GM12878 (cell line): Measurements from ENCODE around the gene MOCOS. TPM values are rescaled to one million over a fixed set of nuclear protein-coding genes. Genes with fewer than 3 reads are reported as not detected.

Experiments
- ATAC-seq: fragments of 200-7000 bp; cut with Tn5 transposase; 3 replicates; pipeline ENCODE4 v1.9.1; 2020; ENCODE audit warnings: mild to moderate bottlenecking, moderate library complexity
- BruUV-seq: library from RNA; stranded (reverse); fragments of 400-500 nt; replicated peaks from 2 replicates; lab custom pipeline; 2021; lab: Mats Ljungman, UMichigan
- CTCF ChIA-PET: fragments of 300-600 bp; sonication (Branson Sonifier 250); formaldehyde crosslinking; extraction: SDS; loops from one replicate; lab custom pipeline; 2021; ENCODE audit warnings: inconsistent platforms; lab: Yijun Ruan, JAX
- POLR2A ChIA-PET: fragments of 350-600 bp; formaldehyde crosslinking; extraction: SDS; loops from one replicate; lab custom pipeline; 2021; ENCODE audit warnings: inconsistent platforms; lab: Charles Lee
- RAD21 ChIA-PET: fragments of 300-600 bp; sonication (Branson Sonifier 250); formaldehyde crosslinking; loops from one replicate; lab custom pipeline; 2023; ENCODE audit warnings: antibody characterized with exemption; ENCODE audit not compliant: unreplicated experiment; lab: Charles Lee
- SMC1A ChIA-PET: fragments of 300-600 bp; sonication (Branson Sonifier 250); formaldehyde crosslinking; loops from one replicate; lab custom pipeline; 2023; ENCODE audit not compliant: unreplicated experiment, uncharacterized antibody; lab: Charles Lee
- DNase-seq: peaks from one replicate; pipeline ENCODE4 v3.0.0-alpha.2; 2011; ENCODE audit warnings: low read depth, low spot score
- FAIRE-seq: peaks from 3 replicates; lab custom pipeline; 2011; peaks lifted over from hg19 to GRCh38; lab: Jason Lieb, UNC
- H2AFZ ChIP-seq: 2 replicates; pipeline ENCODE4 v1.6.0; 2011; ENCODE audit warnings: low read depth, low read length, control low read depth; ENCODE audit not compliant: control insufficient read depth
- H3K27ac ChIP-seq: 2 replicates; pipeline ENCODE4 v1.5.1; 2011; ENCODE audit warnings: control low read depth; ENCODE audit not compliant: control insufficient read depth, insufficient read depth
- H3K27me3 ChIP-seq, 2 experiments: replicated peaks in 1 of 2; 2 replicates each; pipeline versions ENCODE4 v1.6.0 to v1.6.1; 2011; ENCODE audit warnings: low read length in 1 of 2; ENCODE audit not compliant: control insufficient read depth in 2 of 2, insufficient read depth in 2 of 2
- H3K36me3 ChIP-seq, 2 experiments: 2 replicates each; pipeline ENCODE4 v1.5.1; 2011; ENCODE audit warnings: low read length in 1 of 2; ENCODE audit not compliant: control insufficient read depth in 2 of 2, insufficient read depth in 2 of 2
- H3K4me1 ChIP-seq: 2 replicates; pipeline ENCODE4 v1.6.1; 2011; ENCODE audit warnings: mild to moderate bottlenecking, low read length, moderate library complexity, mixed read lengths; ENCODE audit not compliant: control insufficient read depth, insufficient read depth
- H3K4me2 ChIP-seq: 2 replicates; pipeline ENCODE4 v1.6.0; 2011; ENCODE audit warnings: control low read depth; ENCODE audit not compliant: control insufficient read depth, insufficient read depth
- H3K4me3 ChIP-seq: fragments of 200-600 bp; sonication (generic); 2 replicates; pipeline ENCODE4 v1.5.1; 2016
- H3K79me2 ChIP-seq: 2 replicates; pipeline ENCODE4 v1.6.0; 2011; ENCODE audit warnings: low read length; ENCODE audit not compliant: control insufficient read depth, insufficient read depth
- H3K9ac ChIP-seq: 2 replicates; pipeline ENCODE4 v1.8.0; 2011; ENCODE audit warnings: low read length, control low read depth, mixed read lengths; ENCODE audit not compliant: control insufficient read depth, insufficient read depth
- H3K9me3 ChIP-seq: replicated peaks from 3 replicates; pipeline ENCODE4 v1.5.1; 2011; ENCODE audit warnings: mild to moderate bottlenecking, low read length; ENCODE audit not compliant: control insufficient read depth, insufficient read depth
- H4K20me1 ChIP-seq: 2 replicates; pipeline ENCODE4 v1.6.0; 2011; ENCODE audit not compliant: control insufficient read depth, insufficient read depth
- EED ChIP-seq: sonication (generic); IDR thresholded peaks from 2 replicates; pipeline ENCODE4 v1.6.1; 2016; ENCODE audit warnings: antibody characterized with exemption, low read depth
- POLR2A ChIP-seq: IDR thresholded peaks from 2 replicates; pipeline ENCODE4 v1.6.1; 2011; ENCODE audit warnings: low read depth, mild to moderate bottlenecking, low read length
- SPI1 ChIP-seq: IDR thresholded peaks from 2 replicates; pipeline ENCODE4 v1.6.1; 2011; ENCODE audit warnings: low read depth, mild to moderate bottlenecking, low read length, moderate library complexity, borderline replicate concordance; ENCODE audit not compliant: insufficient read depth
- SUPT20H ChIP-seq: IDR thresholded peaks from 2 replicates; pipeline ENCODE4 v1.6.1; 2011; ENCODE audit warnings: low read depth, mild to moderate bottlenecking, low read length, moderate library complexity, borderline replicate concordance; ENCODE audit not compliant: control insufficient read depth
- YBX1 ChIP-seq: fragments of 450-650 bp; IDR thresholded peaks from 2 replicates; pipeline ENCODE4 v1.6.1; 2016; ENCODE audit warnings: antibody characterized with exemption
- YY1 ChIP-seq: IDR thresholded peaks from 2 replicates; pipeline ENCODE4 v1.6.1; 2011; ENCODE audit warnings: low read depth, mild to moderate bottlenecking, low read length
- WGBS: methylation state at CpG from one replicate; pipeline ENCODE4 v1.1.6; 2016; ENCODE audit warnings: low lambda C conversion rate; ENCODE audit not compliant: insufficient replicate concordance, insufficient coverage; ENCODE audit errors: missing lambda C conversion rate; 5-methylcytosine and 5-hydroxymethylcytosine counted together
- in situ Hi-C: fragments of 300-500 bp; cut with MboI; formaldehyde crosslinking; loops from 9 replicates; pipeline ENCODE4 v1.14.3; 2018; ENCODE audit warnings: mixed read lengths
- intact Hi-C: fragments of 100-400 bp; cut with micrococcal nuclease; formaldehyde crosslinking; loops from one replicate; pipeline ENCODE4 v1.14.2; 2022; ENCODE audit not compliant: unreplicated experiment
- polyA plus RNA-seq, 11 experiments: library from polyadenylated mRNA; depleted of rRNA in 4 of 11; unstranded in 6 of 11; stranded (reverse) in 5 of 11; fragments of >200 nt; fragmentation: Nextera tagmentation in 4 of 11; fragmentation: Illumina TruSeq in 1 of 11; extraction: Ambion mirVana in 4 of 11; extraction: Trizol in 1 of 11; gene quantifications; 1 replicate in 1 of 11; 2 replicates in 10 of 11; pipeline versions ENCODE4 v1.2.1 to v1.2.3, GENCODE V29; 2011 to 2016; ENCODE audit warnings: inconsistent platforms in 2 of 11, missing spikeins in 2 of 11, low read depth in 1 of 11
- total RNA-seq, 4 experiments: library from RNA; depleted of rRNA in 3 of 4; stranded (reverse); fragments of >200 nt in 3 of 4; fragmentation: Illumina TruSeq in 1 of 4; extraction: Trizol in 1 of 4; gene quantifications; 2 replicates each; pipeline versions ENCODE4 v1.2.1 to v1.2.3, GENCODE V29; 2013 to 2021
- TF ChIP-seq, protein P1 (sequence below): fragments of 450-650 bp; formaldehyde crosslinking; IDR thresholded peaks from 2 replicates; pipeline ENCODE4 v1.4.0; 2022; ENCODE audit warnings: mild to moderate bottlenecking, moderate library complexity

Gene MOCOS
- total and polyA plus RNA-seq, 10 of the 15 experiments (the other 5 are each of a cell fraction or from before 2014, with no cell fraction given) = 0.16 to 0.56 (median 0.33) TPM

DNA sequence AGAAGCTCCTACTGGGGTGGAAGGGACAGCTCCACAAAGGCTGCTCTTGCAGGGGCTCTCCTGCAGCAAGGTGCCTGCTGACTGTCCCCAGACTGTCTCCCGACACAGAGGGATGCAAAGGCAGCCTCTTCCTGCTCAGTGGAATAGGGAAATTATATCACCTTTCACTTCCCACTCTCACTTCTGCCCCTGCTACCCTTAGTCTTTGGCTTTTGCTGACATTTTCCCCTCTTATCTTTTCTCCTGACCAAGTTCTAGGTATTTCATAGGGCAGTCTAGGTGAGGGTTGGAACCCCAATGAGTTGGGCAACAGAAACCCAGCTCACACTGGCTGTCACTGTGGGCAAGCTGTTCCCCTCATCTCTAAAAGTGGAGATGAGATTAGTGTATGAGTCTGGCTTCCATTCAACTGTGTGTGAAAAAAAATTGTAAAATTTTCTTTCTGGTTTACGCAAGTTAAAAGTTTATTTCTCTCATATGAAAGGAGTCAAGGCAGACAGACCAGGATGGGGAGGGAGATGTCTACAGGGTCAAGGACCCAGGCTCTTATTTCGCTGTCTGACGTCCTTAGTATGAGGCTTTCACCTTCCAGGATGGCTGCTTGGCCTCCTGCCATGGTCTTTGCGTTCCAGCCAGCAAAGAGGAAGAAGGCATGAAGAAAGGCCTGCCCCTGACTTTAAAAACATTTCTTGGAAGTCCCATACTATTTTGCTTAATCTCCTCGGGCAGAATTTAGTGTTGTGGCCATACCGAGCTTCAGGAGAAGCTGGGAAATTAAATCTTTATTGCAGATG is 7.5 kb upstream of the MOCOS start:
- no peaks in the 10 kb centered on the region for H3K79me2 ChIP-seq
- no peak for DNase-seq
- no TSS peak for BruUV-seq
- POLR2A ChIA-PET = no interaction called here
- H3K27ac ChIP-seq = no peak overlapping the region
- H3K9me3 ChIP-seq = no peaks in the 10 kb centered on the region
- peaks cover 5 to 21% of the 10 kb centered on the region in 2 experiments; a peak in 3 of 4 replicates for H3K36me3 ChIP-seq
- in situ Hi-C loops = no loop called here
- TF ChIP-seq POLR2A = 0 out of 2 replicates have a peak, but pooled peaks have one; percentile 22
- TF ChIP-seq SUPT20H = no peak
- TF ChIP-seq YY1 = no peak
- TF ChIP-seq YBX1 = no peak
- TF ChIP-seq, protein P1, sequence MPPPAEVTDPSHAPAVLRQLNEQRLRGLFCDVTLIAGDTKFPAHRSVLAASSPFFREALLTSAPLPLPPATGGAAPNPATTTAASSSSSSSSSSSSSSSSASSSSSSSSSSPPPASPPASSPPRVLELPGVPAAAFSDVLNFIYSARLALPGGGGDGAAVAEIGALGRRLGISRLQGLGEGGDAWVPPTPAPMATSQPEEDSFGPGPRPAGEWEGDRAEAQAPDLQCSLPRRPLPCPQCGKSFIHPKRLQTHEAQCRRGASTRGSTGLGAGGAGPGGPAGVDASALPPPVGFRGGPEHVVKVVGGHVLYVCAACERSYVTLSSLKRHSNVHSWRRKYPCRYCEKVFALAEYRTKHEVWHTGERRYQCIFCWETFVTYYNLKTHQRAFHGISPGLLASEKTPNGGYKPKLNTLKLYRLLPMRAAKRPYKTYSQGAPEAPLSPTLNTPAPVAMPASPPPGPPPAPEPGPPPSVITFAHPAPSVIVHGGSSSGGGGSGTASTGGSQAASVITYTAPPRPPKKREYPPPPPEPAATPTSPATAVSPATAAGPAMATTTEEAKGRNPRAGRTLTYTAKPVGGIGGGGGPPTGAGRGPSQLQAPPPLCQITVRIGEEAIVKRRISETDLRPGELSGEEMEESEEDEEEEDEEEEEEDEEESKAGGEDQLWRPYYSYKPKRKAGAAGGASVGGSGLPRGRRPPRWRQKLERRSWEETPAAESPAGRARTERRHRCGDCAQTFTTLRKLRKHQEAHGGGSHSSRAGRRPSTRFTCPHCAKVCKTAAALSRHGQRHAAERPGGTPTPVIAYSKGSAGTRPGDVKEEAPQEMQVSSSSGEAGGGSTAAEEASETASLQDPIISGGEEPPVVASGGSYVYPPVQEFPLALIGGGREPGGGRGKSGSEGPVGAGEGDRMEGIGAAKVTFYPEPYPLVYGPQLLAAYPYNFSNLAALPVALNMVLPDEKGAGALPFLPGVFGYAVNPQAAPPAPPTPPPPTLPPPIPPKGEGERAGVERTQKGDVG (CRISPR knock-in tag) = no peak
- TF ChIP-seq SPI1 = peak; percentile 56; the same call in 1 of the 2 replicates
- TF ChIP-seq EED = 0 out of 2 replicates have a peak, but pooled peaks have one; percentile 26
- H3K4me3 ChIP-seq = no peak overlapping the region
- 67% methylated on average over 7 of the region's 7 CpGs for WGBS
- no peak overlapping the region for H2AFZ ChIP-seq
- SMC1A ChIA-PET = interaction anchor here (0.7 to 1.7 kb wide), 3 partner anchors 103 to 647 kb away, joined by 3 to 6 read pairs (median 3); no protein-coding TSS in a partner anchor
- no peak for FAIRE-seq
- RAD21 ChIA-PET = no interaction called here
- intact Hi-C loops = no loop called here
- CTCF ChIA-PET = no interaction called here
- peaks cover 8% of the 10 kb centered on the region for H3K4me1 ChIP-seq
- no peak overlapping the region for H3K9ac ChIP-seq
- no peaks in the 10 kb centered on the region for H4K20me1 ChIP-seq
- H3K27me3 ChIP-seq = no peaks in the 10 kb centered on the region
- peak; percentile 42 for ATAC-seq
- no peak overlapping the region for H3K4me2 ChIP-seq
